Inflammatory macrophage (primary cell): Measurements from ENCODE around the gene CCT3.
A peak's percentile ranks its signal among the peaks of the same experiment; 100 is the strongest.
"Not testable (repeated sequence)": the region's sequence is repeated elsewhere in the genome, so short reads cannot be mapped to it uniquely, and the experiment has no call there.

Experiments
- DNase-seq, 2 donors: peaks; one replicate each; pipeline ENCODE4 v3.0.0-alpha.2; 2020 to 2022

CCT3 gene

GRCh38 chr1:156368157-156368658 lies 30.1 kb upstream of the CCT3 start:
- no peak for DNase-seq

DNA sequence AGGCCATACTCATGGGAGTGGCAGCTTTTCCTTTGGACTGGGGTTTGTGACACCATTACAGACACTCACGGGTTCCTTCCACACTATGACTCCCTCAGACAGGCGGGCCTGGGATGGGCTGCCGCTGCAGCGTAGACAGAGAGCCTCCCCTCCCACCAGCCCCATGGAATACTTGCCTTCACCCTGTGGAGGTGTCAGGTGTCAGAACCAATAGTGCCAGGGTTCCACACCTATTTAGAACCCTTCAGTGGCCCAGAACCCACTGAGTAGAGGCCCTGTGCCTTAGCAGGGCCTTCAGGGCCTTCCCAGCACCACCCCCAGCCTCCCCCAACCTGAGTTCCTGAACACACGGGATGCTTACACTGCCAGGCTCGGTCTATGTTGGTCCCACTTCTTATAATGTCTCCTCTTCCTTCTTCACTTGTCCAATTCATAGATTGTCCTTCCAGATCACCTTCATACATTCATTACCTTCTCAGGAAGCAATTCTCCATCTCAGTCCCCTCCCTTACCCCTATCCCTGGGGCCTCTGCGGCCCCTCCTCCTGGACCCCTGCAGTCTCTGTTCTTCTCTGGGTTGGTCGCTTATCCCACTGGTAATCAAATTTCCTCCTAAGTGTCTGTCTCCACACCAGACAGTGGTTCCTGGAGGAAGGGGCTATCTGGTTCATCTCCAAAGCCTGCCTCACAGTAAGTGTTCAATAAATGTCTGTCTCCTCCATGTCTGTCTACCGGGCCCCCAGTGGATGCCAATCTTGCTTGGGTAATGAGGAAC lies 29.5 kb upstream of the CCT3 start:
- DNase-seq: no peak

- DNase-seq: no peak
Measured at GRCh38 chr1:156366378-156367166, 28.5 kb upstream of the CCT3 start.

- no peak for DNase-seq
Measured at GRCh38 chr1:156365754-156366153, 27.7 kb upstream of the CCT3 start.

DNA sequence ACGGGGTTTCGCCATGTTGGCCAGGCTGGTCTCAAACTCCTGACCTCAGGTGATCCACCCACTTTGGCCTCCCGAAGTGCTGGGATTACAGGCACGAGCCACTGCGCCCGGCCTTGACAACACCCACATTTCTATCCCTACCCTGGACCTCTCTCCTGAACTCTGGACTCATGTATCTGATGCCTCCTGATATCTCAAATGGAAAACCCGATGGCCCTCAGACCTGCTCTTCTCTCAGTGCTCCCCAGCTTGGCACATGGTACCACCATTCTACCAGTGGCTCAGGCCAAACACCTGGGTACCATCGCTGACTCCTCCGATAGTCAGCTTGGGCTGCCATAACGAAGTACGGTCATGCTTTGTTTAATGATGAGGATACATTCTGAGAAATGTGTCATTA lies 22.4 kb upstream of the CCT3 start:
- DNase-seq: no peak

DNA sequence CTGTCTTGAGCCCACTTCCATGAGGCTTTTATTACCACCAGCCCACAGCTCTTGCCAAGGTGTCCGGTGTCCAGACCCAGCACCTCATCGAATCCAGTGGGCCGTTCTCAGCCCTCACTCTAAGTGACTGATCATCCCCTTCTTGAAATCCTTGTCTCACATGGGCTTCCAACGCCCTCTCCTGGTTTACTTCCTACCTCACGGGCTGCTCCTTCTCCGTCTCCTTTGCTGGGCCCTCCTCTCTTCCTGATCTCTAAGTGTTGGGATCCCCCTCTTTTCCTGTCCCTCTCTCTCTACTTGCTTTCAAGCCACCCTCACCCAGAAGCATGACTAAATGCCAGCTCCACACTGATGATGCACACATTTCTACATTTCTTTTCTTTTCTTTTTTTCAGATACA lies 21.9 kb upstream of the CCT3 start:
- peak in 1 of 2 donors; percentile 27 for DNase-seq

GRCh38 chr1:156359249-156359648 lies 21.2 kb upstream of the CCT3 start:
- no peak for DNase-seq

DNA sequence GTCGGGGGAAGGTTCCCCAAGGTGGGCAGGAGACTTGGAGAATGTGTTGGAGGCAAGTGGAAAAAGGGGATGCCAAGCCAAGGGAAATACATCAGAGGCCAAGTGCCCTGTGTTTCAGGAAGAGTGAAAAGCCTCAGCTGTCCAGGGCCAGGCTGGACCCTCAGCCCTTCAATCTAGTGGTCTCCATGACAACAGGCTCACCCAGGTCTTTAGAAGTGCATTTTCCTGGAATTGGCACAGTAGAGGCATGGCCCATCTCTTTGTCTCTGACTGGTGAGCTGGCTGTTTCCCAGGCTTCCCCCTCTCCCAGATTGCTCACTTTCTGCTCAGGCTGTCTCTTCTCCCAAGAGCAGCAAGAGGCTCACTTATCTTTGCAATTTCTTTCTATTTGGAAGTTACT lies 20.5 kb upstream of the CCT3 start:
- DNase-seq: no peak

- DNase-seq: no peak
Measured at GRCh38 chr1:156357977-156358376, 19.9 kb upstream of the CCT3 start.

DNA sequence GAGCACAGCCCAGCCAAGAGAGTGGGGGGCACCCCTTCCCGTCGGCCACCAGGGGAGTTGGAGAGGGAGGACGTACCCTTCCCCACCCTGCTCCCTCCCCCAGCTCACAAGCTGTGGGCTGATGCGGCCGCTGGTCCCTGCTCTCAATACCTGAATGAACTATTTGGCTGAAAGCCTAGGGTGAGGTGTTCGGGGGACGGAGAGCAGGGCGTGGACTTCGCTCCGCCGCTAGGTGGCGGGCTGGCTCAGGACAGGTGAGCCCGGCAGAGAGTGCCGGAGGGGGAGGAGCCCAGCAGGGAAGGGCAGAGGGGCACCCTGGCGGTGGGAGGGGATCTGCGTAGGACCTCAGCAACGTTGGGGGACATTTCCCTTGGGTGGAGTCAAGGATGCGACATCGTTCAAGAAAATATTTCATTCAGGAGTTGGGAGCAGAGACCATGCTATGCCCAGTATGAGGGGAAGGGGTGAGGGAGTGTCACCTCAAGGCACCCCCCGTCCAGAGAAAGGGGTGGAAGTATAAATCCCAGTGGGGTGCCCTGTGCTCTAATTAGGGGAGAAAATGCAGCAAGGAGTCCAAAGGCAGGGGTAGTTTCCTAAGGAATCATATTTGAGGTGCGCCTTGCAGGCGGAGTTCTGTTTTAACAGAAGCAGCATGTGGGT lies 18.9 kb upstream of the CCT3 start:
- no peak for DNase-seq

DNA sequence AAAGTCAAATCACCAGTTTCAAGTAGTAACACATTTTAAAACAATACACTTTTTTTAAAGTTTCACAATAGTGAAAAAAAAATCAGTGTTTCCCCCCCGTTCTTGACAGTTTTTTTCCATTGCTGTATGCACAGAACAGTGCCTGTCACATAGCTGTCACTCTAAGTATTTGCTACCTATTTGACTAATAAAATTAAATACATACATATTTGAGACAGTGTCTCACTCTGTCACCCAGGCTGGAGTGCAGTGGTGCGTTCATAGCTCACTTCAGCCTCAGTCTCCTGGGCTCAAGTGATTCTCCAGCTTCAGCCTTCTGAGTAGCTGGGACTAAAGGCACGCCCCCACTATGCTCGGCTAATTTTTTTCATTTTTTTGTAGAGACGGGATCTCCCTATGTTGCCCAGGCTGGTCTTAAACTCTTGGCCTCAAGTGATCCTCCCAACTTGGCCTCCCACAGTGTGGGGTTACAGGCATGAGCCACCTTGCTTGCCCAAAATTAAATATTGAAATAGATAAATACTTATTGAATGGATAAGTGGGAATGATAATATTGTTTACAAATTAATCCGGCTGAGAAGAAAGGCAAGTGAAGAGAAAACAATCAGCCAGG lies 18.3 kb upstream of the CCT3 start:
- DNase-seq: no peak

- DNase-seq: not testable (repeated sequence)
Measured at GRCh38 chr1:156352481-156352880, 14.4 kb upstream of the CCT3 start.

DNA sequence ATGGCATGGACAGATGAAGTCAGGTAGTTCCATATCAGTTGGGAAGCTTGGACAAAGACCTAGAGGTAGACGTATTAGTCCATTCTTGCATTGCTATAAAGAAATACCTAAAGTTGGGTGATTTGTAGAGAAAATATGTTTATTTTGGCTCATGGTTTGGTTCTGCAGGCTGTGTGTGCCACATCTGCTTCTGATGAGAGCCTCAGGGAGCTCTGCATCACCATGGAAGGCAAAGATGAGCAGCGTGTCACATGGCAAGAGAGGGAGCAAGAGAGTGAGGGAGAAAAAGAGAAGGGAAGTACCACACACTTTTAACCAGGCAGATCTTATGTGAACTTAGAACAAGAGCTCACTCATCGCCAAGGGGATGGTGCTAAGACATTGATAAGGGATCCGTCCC lies 9.2 kb upstream of the CCT3 start:
- DNase-seq: no peak

GRCh38 chr1:156346636-156347035 lies 8.5 kb upstream of the CCT3 start:
- no peak for DNase-seq

DNA sequence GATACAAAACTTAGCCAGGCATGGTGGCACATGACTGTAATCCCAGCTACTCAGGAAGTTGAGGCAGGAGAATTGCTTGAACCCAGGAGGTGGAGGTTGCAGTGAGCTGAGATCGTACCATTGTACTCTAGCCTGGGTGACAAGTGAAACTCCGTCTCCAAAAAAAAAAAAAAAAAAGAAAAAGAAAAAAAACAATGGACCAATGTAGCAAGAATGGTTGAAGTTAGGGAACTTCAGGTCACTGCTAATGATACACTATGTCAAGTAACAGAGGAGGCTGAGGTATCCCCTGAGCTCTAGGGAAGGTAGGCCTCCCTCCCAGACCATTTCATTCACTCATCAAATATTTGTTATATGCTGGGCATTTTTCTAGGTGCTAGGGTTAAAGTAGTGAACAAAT lies 7.9 kb upstream of the CCT3 start:
- not testable (repeated sequence) for DNase-seq

DNA sequence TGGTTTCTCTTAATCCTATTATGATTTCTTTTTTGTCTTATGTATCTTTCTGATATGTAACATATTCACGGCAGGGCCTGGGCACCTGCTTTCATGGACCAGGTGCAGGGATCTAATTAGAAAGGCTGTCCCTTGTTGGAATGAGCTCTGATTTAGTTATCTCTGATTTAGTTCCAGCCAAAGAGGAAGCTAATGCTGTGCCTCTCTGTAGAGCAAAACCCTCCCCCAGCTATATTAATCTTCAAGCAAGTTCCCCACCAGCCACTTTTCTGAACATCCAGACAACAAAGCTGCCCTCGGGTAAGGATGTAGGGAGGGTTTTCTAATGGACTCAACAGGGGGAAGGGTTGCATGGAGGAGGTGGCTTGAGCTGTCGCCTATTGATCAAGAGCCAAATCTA lies 6.3 kb upstream of the CCT3 start:
- DNase-seq: no peak

- DNase-seq: peak in 1 of 2 donors; percentile 6
Measured at GRCh38 chr1:156342166-156342955, 4.3 kb upstream of the CCT3 start.

- DNase-seq: no peak
Measured at GRCh38 chr1:156337888-156338179, 258 bp downstream of the CCT3 start.

DNA sequence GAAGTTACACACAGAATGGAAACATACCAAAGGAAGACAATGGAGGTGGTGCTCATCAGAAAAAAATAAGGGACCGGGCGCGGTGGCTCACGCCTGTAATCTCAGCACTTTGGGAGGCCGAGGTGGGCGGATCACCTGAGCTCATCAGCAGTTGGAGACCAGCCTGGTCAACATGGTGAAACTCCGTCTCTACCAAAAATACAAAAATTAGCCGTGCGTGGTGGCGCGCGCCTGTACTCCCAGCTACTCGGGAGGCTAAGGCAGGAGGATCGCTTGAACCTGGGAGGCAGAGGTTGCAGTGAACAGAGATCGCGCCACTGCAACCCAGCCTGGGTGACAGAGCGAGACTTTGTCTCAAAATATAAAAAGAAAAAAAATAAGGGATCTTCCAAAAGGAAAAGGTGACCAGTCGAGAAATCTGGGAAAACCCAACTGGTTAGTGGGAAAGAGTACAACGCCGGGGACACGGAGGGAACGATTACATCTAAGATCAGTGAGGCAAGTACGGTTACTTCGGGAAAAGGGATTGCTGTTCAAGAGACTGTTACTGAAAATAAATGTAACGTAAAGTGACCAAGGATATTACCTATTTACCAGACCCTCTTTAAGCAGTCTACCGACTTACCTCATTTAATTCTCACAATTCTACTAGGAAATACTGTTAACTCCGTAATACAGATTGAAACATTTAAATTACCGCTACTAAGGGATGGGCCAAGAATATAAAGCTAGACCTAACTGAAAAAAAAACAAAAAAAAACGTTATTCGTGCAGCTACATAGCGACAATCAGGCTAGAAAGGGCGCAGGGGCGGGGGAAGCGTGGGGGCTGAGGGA lies 822 bp downstream of the CCT3 start:
- no peak for DNase-seq

DNA sequence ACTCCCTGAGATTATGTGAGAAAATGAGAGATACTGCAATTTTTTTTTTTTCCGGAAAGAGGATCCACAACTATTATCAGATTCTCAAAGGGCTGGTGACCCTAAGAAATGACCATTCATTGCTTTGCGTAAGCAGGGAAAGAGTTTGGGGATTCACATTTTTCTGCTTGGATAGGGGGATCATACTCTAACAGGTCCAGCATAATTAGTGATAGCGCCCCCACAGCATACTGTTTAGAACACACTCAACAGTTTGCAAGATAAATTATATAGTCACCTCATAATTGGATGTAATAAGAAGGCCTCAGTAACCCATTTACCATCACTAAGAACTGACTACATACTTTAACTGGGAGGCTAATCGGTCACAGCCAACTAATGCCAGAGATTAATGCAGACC lies 1.9 kb downstream of the CCT3 start:
- DNase-seq: no peak

DNA sequence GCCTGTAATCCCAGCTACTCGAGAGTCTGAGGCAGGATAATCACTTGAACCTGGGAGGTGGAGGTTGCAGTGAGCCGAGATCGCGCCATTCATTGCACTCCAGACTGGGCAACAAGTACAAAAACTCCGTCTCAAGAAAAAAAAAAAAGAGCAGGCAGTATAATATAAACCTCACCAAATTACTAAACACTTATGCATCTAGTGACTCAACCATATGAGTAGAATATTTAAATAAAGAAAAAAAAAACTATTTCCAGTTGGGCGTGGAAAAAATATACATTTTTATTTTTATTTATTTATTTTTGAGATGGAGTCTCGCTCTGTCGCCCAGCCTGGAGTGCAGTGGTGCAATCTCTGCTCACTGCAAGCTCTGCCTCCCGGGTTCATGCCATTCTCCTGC lies 14.9 kb downstream of the CCT3 start:
- DNase-seq: not testable (repeated sequence)
